Spleen (tissue), 7 donors: ENCODE results near the gene TIMM10.

Experiments used
- POLR2A ChIP-seq, 3 donors: fragments of 450-650 bp; IDR thresholded peaks; one replicate each; pipeline ENCODE4 v1.5.1; 2017; ENCODE audit warnings: antibody characterized with exemption in 3 of 3, mild to moderate bottlenecking in 1 of 3
- TF ChIP-seq, protein P1 (sequence below), 11 experiments: fragments of 200-600 bp in 7 of 11; fragments of 450-650 bp in 4 of 11; sonication (generic) in 4 of 11; IDR thresholded peaks in 8 of 11; conservative IDR thresholded peaks in 3 of 11; 1 replicate in 7 of 11; 2 replicates in 4 of 11; pipeline versions ENCODE4 v1.4.0 to v1.8.0; 2016 to 2021; ENCODE audit warnings: antibody characterized with exemption in 11 of 11, inconsistent platforms in 4 of 11, mild to moderate bottlenecking in 1 of 11
- donor health status: DM: no; HTN: no; CAD: no; lungs with moderate emphysema.
- donor health status: DM: no; HTN: no; CAD: no.
- donor health status: DM: no; HTN: no; CAD: no.

DNA sequence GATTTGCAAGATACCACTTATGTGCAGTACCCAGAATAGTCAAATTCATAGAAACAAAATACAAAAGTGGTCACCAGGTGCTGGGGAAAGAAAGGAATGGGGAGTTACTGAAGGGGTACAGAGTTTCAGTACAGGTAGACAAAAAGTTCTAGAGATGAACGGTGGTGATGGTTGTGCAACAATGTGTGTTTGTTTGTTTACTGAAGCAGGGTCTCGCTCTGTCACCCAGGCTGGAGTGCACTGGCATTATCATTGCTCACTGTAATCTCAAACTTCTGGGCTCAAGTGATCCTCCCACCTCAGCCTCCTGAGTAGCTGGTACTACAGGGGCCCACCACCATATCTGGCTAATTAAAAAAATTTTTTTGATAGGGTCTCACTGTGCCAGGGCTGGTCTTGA, 24.8 kb upstream of the TIMM10 start:
- TF ChIP-seq, protein P1, sequence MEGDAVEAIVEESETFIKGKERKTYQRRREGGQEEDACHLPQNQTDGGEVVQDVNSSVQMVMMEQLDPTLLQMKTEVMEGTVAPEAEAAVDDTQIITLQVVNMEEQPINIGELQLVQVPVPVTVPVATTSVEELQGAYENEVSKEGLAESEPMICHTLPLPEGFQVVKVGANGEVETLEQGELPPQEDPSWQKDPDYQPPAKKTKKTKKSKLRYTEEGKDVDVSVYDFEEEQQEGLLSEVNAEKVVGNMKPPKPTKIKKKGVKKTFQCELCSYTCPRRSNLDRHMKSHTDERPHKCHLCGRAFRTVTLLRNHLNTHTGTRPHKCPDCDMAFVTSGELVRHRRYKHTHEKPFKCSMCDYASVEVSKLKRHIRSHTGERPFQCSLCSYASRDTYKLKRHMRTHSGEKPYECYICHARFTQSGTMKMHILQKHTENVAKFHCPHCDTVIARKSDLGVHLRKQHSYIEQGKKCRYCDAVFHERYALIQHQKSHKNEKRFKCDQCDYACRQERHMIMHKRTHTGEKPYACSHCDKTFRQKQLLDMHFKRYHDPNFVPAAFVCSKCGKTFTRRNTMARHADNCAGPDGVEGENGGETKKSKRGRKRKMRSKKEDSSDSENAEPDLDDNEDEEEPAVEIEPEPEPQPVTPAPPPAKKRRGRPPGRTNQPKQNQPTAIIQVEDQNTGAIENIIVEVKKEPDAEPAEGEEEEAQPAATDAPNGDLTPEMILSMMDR (IDR thresholded peaks at IDR 0.05 in 8 of 11, conservative IDR thresholded peaks at IDR 0.05 in 3 of 11), result no peak
- TF ChIP-seq POLR2A (IDR thresholded peaks at IDR 0.05), result no peak
